A673 (cell line): ENCODE measurements around the gene PAX9. TPM values are rescaled to one million over a fixed set of nuclear protein-coding genes. Genes with fewer than 3 reads are reported as not detected.

Source experiments
- BruUV-seq: library from RNA; stranded (reverse); fragments of 400-500 nt; replicated peaks from 2 replicates; lab custom pipeline; 2021; lab: Mats Ljungman, UMichigan
- CTCF ChIA-PET: fragments of 300-600 bp; sonication (Branson Sonifier 250); formaldehyde crosslinking; loops from one replicate; lab custom pipeline; 2022; ENCODE audit warnings: antibody characterized with exemption; lab: Charles Lee
- POLR2A ChIA-PET: fragments of 300-600 bp; sonication (Branson Sonifier 250); formaldehyde crosslinking; loops from one replicate; lab custom pipeline; 2022; ENCODE audit warnings: antibody characterized with exemption; ENCODE audit not compliant: low non-redundant PET; lab: Charles Lee
- DNase-seq: peaks from one replicate; pipeline ENCODE4 v3.0.0-alpha.2; 2015; ENCODE audit warnings: low spot score
- H3K27ac ChIP-seq: fragments of 200-600 bp; sonication (generic); 2 replicates; pipeline ENCODE4 v1.5.1; 2016; ENCODE audit warnings: mixed run types, low read depth, mild to moderate bottlenecking, mixed read lengths, antibody characterized with exemption, low read length; ENCODE audit not compliant: poor library complexity, severe bottlenecking
- H3K27me3 ChIP-seq: fragments of 200-600 bp; sonication (generic); replicated peaks from 2 replicates; pipeline ENCODE4 v1.6.1; 2017; ENCODE audit warnings: mixed run types, low read depth, mild to moderate bottlenecking, mixed read lengths, antibody characterized with exemption, low read length; ENCODE audit not compliant: insufficient read depth, poor library complexity
- H3K36me3 ChIP-seq: fragments of 200-600 bp; sonication (generic); 2 replicates; pipeline ENCODE4 v1.6.1; 2016; ENCODE audit warnings: mixed run types, mild to moderate bottlenecking, mixed read lengths, antibody characterized with exemption, low read length; ENCODE audit not compliant: insufficient read depth, poor library complexity, severe bottlenecking
- H3K4me1 ChIP-seq: fragments of 200-600 bp; sonication (generic); 2 replicates; pipeline ENCODE4 v1.6.1; 2017; ENCODE audit warnings: mixed run types, mild to moderate bottlenecking, mixed read lengths, antibody characterized with exemption, low read length; ENCODE audit not compliant: insufficient read depth, poor library complexity, severe bottlenecking
- H3K4me3 ChIP-seq: fragments of 200-600 bp; sonication (generic); 2 replicates; pipeline ENCODE4 v1.5.1; 2016; ENCODE audit warnings: low read depth, mixed run types, mild to moderate bottlenecking, mixed read lengths, low read length; ENCODE audit not compliant: poor library complexity, severe bottlenecking
- H3K9me3 ChIP-seq: fragments of 200-600 bp; sonication (generic); 2 replicates; pipeline ENCODE4 v1.6.1; 2016; ENCODE audit warnings: mixed run types, low read depth, mild to moderate bottlenecking, mixed read lengths, antibody characterized with exemption, low read length; ENCODE audit not compliant: poor library complexity, severe bottlenecking
- EZH2 ChIP-seq: fragments of 200-600 bp; sonication (generic); IDR thresholded peaks from 2 replicates; pipeline ENCODE4 v1.6.1; 2017; ENCODE audit warnings: borderline replicate concordance, low read depth, mild to moderate bottlenecking, mixed read lengths, antibody characterized with exemption, low read length; ENCODE audit not compliant: poor library complexity, severe bottlenecking
- intact Hi-C: fragments of 100-400 bp; cut with micrococcal nuclease; formaldehyde crosslinking; loops from one replicate; pipeline ENCODE4 v1.10.0; 2022; ENCODE audit not compliant: unreplicated experiment
- total RNA-seq: library from RNA; stranded (reverse); gene quantifications from 2 replicates; pipeline ENCODE4 v1.2.3, GENCODE V29; 2021
- TF ChIP-seq, protein P1 (sequence below): fragments of 300-800, 200-600 bp; sonication (generic); conservative IDR thresholded peaks from 2 replicates; pipeline ENCODE4 v1.5.1; 2017; ENCODE audit warnings: low read depth, mild to moderate bottlenecking, antibody characterized with exemption, low read length, moderate library complexity, mixed read lengths

PAX9 gene
- total RNA-seq, 1 experiment from 2014 or later = 23.4 TPM

DNA sequence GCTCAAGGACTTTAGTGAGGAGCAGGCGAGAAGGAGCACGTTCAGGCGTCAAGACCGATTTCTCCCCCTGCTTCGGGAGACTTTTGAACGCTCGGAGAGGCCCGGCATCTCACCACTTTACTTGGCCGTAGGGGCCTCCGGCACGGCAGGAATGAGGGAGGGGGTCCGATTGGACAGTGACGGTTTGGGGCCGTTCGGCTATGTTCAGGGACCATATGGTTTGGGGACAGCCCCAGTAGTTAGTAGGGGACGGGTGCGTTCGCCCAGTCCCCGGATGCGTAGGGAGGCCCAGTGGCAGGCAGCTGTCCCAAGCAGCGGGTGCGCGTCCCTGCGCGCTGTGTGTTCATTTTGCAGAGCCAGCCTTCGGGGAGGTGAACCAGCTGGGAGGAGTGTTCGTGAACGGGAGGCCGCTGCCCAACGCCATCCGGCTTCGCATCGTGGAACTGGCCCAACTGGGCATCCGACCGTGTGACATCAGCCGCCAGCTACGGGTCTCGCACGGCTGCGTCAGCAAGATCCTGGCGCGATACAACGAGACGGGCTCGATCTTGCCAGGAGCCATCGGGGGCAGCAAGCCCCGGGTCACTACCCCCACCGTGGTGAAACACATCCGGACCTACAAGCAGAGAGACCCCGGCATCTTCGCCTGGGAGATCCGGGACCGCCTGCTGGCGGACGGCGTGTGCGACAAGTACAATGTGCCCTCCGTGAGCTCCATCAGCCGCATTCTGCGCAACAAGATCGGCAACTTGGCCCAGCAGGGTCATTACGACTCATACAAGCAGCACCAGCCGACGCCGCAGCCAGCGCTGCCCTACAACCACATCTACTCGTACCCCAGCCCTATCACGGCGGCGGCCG, 1.1 kb downstream of the PAX9 start:
- H3K27ac ChIP-seq = peak overlapping the region; percentile 82
- H3K4me1 ChIP-seq = peaks cover 32% of the 10 kb centered on the region
- peak overlapping the region; percentile 63 for H3K4me3 ChIP-seq
- ChIA-PET POLR2A (no interaction called here), CTCF (no interaction called here)
- peak; percentile 69 for DNase-seq
- peaks cover 22% of the 10 kb centered on the region for H3K36me3 ChIP-seq
- no peaks in the 10 kb centered on the region for H3K9me3 ChIP-seq
- H3K27me3 ChIP-seq = no peaks in the 10 kb centered on the region
- BruUV-seq = no TSS peak
- intact Hi-C loops = no loop called here
- TF ChIP-seq, protein P1, sequence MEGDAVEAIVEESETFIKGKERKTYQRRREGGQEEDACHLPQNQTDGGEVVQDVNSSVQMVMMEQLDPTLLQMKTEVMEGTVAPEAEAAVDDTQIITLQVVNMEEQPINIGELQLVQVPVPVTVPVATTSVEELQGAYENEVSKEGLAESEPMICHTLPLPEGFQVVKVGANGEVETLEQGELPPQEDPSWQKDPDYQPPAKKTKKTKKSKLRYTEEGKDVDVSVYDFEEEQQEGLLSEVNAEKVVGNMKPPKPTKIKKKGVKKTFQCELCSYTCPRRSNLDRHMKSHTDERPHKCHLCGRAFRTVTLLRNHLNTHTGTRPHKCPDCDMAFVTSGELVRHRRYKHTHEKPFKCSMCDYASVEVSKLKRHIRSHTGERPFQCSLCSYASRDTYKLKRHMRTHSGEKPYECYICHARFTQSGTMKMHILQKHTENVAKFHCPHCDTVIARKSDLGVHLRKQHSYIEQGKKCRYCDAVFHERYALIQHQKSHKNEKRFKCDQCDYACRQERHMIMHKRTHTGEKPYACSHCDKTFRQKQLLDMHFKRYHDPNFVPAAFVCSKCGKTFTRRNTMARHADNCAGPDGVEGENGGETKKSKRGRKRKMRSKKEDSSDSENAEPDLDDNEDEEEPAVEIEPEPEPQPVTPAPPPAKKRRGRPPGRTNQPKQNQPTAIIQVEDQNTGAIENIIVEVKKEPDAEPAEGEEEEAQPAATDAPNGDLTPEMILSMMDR = no peak
- TF ChIP-seq EZH2 = no peak

DNA sequence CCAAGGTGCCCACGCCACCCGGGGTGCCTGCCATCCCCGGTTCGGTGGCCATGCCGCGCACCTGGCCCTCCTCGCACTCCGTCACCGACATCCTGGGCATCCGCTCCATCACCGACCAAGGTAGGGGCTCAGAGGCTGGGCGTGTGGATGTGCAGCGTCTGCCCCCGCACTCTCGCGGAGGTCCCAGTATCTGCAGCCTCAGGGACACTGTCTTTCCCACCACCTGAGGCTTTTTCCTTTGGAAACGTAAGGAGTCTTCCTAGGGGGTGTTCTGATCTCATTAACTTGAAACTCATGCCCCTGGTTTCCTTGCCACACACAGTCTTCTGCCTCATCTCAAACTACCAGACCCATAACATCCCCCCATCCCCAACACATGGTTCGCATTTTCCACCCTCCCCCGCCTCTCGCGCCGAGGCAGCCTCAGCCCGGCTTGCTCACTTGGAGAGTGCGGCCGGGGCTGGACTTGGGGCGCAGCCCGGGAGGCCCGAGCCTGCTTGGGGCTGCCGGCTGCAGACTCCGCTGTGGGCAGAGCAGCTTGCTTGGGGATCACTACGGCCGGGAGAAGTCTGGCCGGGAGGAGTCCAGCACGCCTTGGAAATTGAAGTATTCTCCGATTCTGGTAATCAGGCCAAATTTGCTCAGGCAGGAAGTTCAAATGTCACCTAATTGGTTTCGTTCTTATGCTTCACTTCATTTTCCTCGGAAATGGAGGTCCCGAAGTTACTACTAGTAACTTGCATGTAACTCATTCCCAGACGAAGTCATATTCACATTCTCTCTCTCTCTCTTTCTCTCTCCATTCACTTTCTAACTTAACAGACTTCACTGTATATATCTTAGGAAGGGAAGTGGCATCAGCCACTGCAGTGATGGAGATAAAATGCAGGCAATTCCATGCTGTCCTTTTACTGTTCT, 2.0 kb downstream of the PAX9 start:
- CTCF ChIA-PET = no interaction called here
- TF ChIP-seq, protein P1 = no peak
- no peak for TF ChIP-seq EZH2
- TSS peak; percentile 44 for BruUV-seq
- POLR2A ChIA-PET = no interaction called here
- H3K9me3 ChIP-seq = no peaks in the 10 kb centered on the region
- H3K4me3 ChIP-seq = peak overlapping the region; percentile 63
- peak; percentile 53 for DNase-seq
- H3K36me3 ChIP-seq = peaks cover 22% of the 10 kb centered on the region
- intact Hi-C loops = loop anchor here (2.0 kb wide), 1 partner anchor 97 kb away; no protein-coding TSS in a partner anchor
- H3K27me3 ChIP-seq = no peaks in the 10 kb centered on the region
- H3K27ac ChIP-seq = peak overlapping the region; percentile 82
- peaks cover 34% of the 10 kb centered on the region for H3K4me1 ChIP-seq
